Measurements from ENCODE around the gene CTDNEP1. TPM values are rescaled to one million over a fixed set of nuclear protein-coding genes. Genes with fewer than 3 reads are reported as not detected.
"Not testable (repeated sequence)": the region's sequence is repeated elsewhere in the genome, so short reads cannot be mapped to it uniquely, and the experiment has no call there.

CTDNEP1 gene
- total RNA-seq, 1 donor from 2014 or later: 103 TPM

GRCh38 chr17:7249214-7249613 lies 2.3 kb downstream of the CTDNEP1 start:
- DNase-seq (ENCODE audit: low read depth) (no peak), FAIRE-seq (no peak)
- H3K4me2 ChIP-seq (ENCODE audit: low read length): peak overlapping the region; percentile 95
- H3K9me3 ChIP-seq (ENCODE audit: insufficient read depth, low read depth, low read length): no peaks in the 10 kb centered on the region
- H2AFZ ChIP-seq (ENCODE audit: low read depth, low read length): no peak overlapping the region
- peaks cover 25% of the 10 kb centered on the region for H3K4me1 Mint-ChIP-seq (ENCODE audit: low read depth, unreplicated experiment)
- peaks cover 74% of the 10 kb centered on the region for H3K79me2 ChIP-seq (ENCODE audit: insufficient read depth, low read length)
- H3K27me3 ChIP-seq (ENCODE audit: insufficient read depth, low read length): no peaks in the 10 kb centered on the region
- no peaks in the 10 kb centered on the region for H3K27me3 Mint-ChIP-seq (ENCODE audit: low read depth, unreplicated experiment)
- H3K4me1 ChIP-seq (ENCODE audit: insufficient read depth, low read length): peaks cover 15% of the 10 kb centered on the region
- H3K27ac ChIP-seq (ENCODE audit: low read depth, low read length): no peak overlapping the region
- H4K20me1 ChIP-seq (ENCODE audit: insufficient read depth, low read length): peaks cover 32% of the 10 kb centered on the region
- peaks cover 7% of the 10 kb centered on the region for H3K36me3 Mint-ChIP-seq (ENCODE audit: low read depth, unreplicated experiment)
- no peak overlapping the region for H3K4me3 ChIP-seq (ENCODE audit: insufficient read depth, low read depth, low read length)
- no peaks in the 10 kb centered on the region for H3K9me3 Mint-ChIP-seq (ENCODE audit: unreplicated experiment)
- no peak for TF ChIP-seq EZH2 (IDR thresholded peaks at IDR 0.05; ENCODE audit: insufficient read depth, low read length)
- TF ChIP-seq CTCF (IDR thresholded peaks at IDR 0.05; ENCODE audit: insufficient read depth, low read depth, low read length): no peak
- H3K9ac ChIP-seq (ENCODE audit: low read length): no peak overlapping the region
- no peak overlapping the region for H3K27ac Mint-ChIP-seq (ENCODE audit: unreplicated experiment)
- H3K4me3 Mint-ChIP-seq (ENCODE audit: unreplicated experiment): peak overlapping the region; percentile 98
- peaks cover 17% of the 10 kb centered on the region for H3K36me3 ChIP-seq (ENCODE audit: insufficient read depth, low read length)

- H3K4me2 ChIP-seq (ENCODE audit: low read length): peak overlapping the region; percentile 27
- H3K4me3 ChIP-seq (ENCODE audit: insufficient read depth, low read depth, low read length): no peak overlapping the region
- no peak overlapping the region for H2AFZ ChIP-seq (ENCODE audit: low read depth, low read length)
- H3K4me1 ChIP-seq (ENCODE audit: insufficient read depth, low read length): peaks cover 15% of the 10 kb centered on the region
- peaks cover 32% of the 10 kb centered on the region for H4K20me1 ChIP-seq (ENCODE audit: insufficient read depth, low read length)
- Mint-ChIP-seq H3K4me1 (ENCODE audit: low read depth, unreplicated experiment) (peaks cover 22% of the 10 kb centered on the region), H3K9me3 (ENCODE audit: unreplicated experiment) (no peaks in the 10 kb centered on the region), H3K27ac (ENCODE audit: unreplicated experiment) (no peak overlapping the region), H3K36me3 (ENCODE audit: low read depth, unreplicated experiment) (peaks cover 7% of the 10 kb centered on the region), H3K27me3 (ENCODE audit: low read depth, unreplicated experiment) (no peaks in the 10 kb centered on the region), H3K4me3 (ENCODE audit: unreplicated experiment) (peak overlapping the region; percentile 74)
- FAIRE-seq (no peak), DNase-seq (ENCODE audit: low read depth) (no peak)
- no peak overlapping the region for H3K9ac ChIP-seq (ENCODE audit: low read length)
- H3K27me3 ChIP-seq (ENCODE audit: insufficient read depth, low read length): no peaks in the 10 kb centered on the region
- peaks cover 72% of the 10 kb centered on the region for H3K79me2 ChIP-seq (ENCODE audit: insufficient read depth, low read length)
- H3K27ac ChIP-seq (ENCODE audit: low read depth, low read length): no peak overlapping the region
- no peaks in the 10 kb centered on the region for H3K9me3 ChIP-seq (ENCODE audit: insufficient read depth, low read depth, low read length)
- no peak for TF ChIP-seq CTCF (IDR thresholded peaks at IDR 0.05; ENCODE audit: insufficient read depth, low read depth, low read length)
- no peak for TF ChIP-seq EZH2 (IDR thresholded peaks at IDR 0.05; ENCODE audit: insufficient read depth, low read length)
- peaks cover 16% of the 10 kb centered on the region for H3K36me3 ChIP-seq (ENCODE audit: insufficient read depth, low read length)
These were observed 2.7 kb downstream of the CTDNEP1 start for GRCh38 chr17:7248796-7249195.

- Mint-ChIP-seq H3K36me3 (ENCODE audit: low read depth, unreplicated experiment) (peaks cover 7% of the 10 kb centered on the region), H3K4me3 (ENCODE audit: unreplicated experiment) (peak overlapping the region; percentile 45), H3K9me3 (ENCODE audit: unreplicated experiment) (no peaks in the 10 kb centered on the region), H3K27me3 (ENCODE audit: low read depth, unreplicated experiment) (no peaks in the 10 kb centered on the region), H3K4me1 (ENCODE audit: low read depth, unreplicated experiment) (peaks cover 18% of the 10 kb centered on the region), H3K27ac (ENCODE audit: unreplicated experiment) (no peak overlapping the region)
- Histone ChIP-seq H3K36me3 (ENCODE audit: insufficient read depth, low read length) (peaks cover 16% of the 10 kb centered on the region), H3K27ac (ENCODE audit: low read depth, low read length) (no peak overlapping the region), H3K9ac (ENCODE audit: low read length) (peak overlapping the region; percentile 12), H3K4me1 (ENCODE audit: insufficient read depth, low read length) (peaks cover 10% of the 10 kb centered on the region), H3K4me2 (ENCODE audit: low read length) (no peak overlapping the region), H2AFZ (ENCODE audit: low read depth, low read length) (no peak overlapping the region), H3K4me3 (ENCODE audit: insufficient read depth, low read depth, low read length) (no peak overlapping the region), H3K79me2 (ENCODE audit: insufficient read depth, low read length) (peaks cover 67% of the 10 kb centered on the region), H3K27me3 (ENCODE audit: insufficient read depth, low read length) (no peaks in the 10 kb centered on the region), H3K9me3 (ENCODE audit: insufficient read depth, low read depth, low read length) (no peaks in the 10 kb centered on the region), H4K20me1 (ENCODE audit: insufficient read depth, low read length) (peaks cover 32% of the 10 kb centered on the region)
- TF ChIP-seq EZH2 (IDR thresholded peaks at IDR 0.05; ENCODE audit: insufficient read depth, low read length): no peak
- TF ChIP-seq CTCF (IDR thresholded peaks at IDR 0.05; ENCODE audit: insufficient read depth, low read depth, low read length): no peak
- FAIRE-seq (no peak), DNase-seq (ENCODE audit: low read depth) (no peak)
These were observed 4.8 kb downstream of the CTDNEP1 start for GRCh38 chr17:7246779-7247178.

GRCh38 chr17:7243838-7244237 lies 7.7 kb downstream of the CTDNEP1 start:
- H3K27ac Mint-ChIP-seq (ENCODE audit: unreplicated experiment); H3K9me3 ChIP-seq (ENCODE audit: insufficient read depth, low read depth, low read length); H3K4me3 ChIP-seq (ENCODE audit: insufficient read depth, low read depth, low read length); H3K27ac ChIP-seq (ENCODE audit: low read depth, low read length); H3K36me3 Mint-ChIP-seq (ENCODE audit: low read depth, unreplicated experiment); H3K27me3 ChIP-seq (ENCODE audit: insufficient read depth, low read length); H3K9ac ChIP-seq (ENCODE audit: low read length); H3K9me3 Mint-ChIP-seq (ENCODE audit: unreplicated experiment); H3K4me2 ChIP-seq (ENCODE audit: low read length); DNase-seq (ENCODE audit: low read depth); H3K27me3 Mint-ChIP-seq (ENCODE audit: low read depth, unreplicated experiment); H2AFZ ChIP-seq (ENCODE audit: low read depth, low read length); FAIRE-seq: not testable (repeated sequence)
- Mint-ChIP-seq H3K4me3 (ENCODE audit: unreplicated experiment) (peak overlapping the region; percentile 94), H3K4me1 (ENCODE audit: low read depth, unreplicated experiment) (peaks cover 17% of the 10 kb centered on the region)
- Histone ChIP-seq H3K4me1 (ENCODE audit: insufficient read depth, low read length) (peaks cover 18% of the 10 kb centered on the region), H3K36me3 (ENCODE audit: insufficient read depth, low read length) (peaks cover 26% of the 10 kb centered on the region), H4K20me1 (ENCODE audit: insufficient read depth, low read length) (peaks cover 20% of the 10 kb centered on the region), H3K79me2 (ENCODE audit: insufficient read depth, low read length) (peaks cover 67% of the 10 kb centered on the region)

All from astrocyte (in vitro differentiated cells and primary cell).